DOHH2 (cell line): ENCODE data around the gene TSPAN14.

Experiments
- EZH2phosphoT487 ChIP-seq: fragments of 200-600 bp; sonication (generic); IDR thresholded peaks from 2 replicates; pipeline ENCODE4 v1.6.1; 2017; ENCODE audit warnings: borderline replicate concordance, mild to moderate bottlenecking, antibody characterized with exemption, low read length, moderate library complexity, mixed read lengths
- TF ChIP-seq, protein P1 (sequence below): fragments of 200-600 bp; sonication (generic); IDR thresholded peaks from one replicate; pipeline ENCODE4 v1.5.1; 2014; ENCODE audit warnings: antibody characterized with exemption, mild to moderate bottlenecking, low read depth, low read length; ENCODE audit not compliant: poor library complexity, severe bottlenecking

DNA sequence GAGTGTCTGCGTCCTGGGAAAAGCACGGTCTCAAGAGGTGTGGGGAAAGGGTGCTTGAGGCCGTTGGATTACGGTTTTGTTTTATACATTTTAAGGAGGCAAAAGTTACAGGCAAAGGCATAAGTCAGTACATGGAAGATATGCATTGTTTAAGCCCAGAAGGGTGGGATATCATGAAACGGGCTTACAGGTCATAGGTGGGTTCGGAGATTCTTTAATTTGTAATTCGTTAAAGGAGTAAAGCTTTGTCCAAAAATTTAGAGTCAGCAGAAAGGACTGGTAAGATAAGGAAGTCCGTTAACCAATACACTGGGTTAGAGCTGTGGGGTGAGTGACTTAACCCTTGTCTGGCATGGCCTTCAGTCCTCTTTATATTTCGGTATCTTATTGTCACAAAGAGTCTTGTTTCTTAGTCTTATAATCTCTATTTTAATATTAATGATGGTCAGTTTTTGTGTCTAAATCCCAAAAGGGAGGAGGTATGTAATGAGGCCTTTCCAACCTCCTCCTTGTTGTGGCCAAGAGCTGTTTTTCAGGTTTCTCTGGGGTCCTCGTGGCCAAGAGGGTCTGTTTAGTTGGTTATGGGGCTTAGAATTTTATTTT, 12.7 kb downstream of the TSPAN14 start:
- TF ChIP-seq, protein P1, sequence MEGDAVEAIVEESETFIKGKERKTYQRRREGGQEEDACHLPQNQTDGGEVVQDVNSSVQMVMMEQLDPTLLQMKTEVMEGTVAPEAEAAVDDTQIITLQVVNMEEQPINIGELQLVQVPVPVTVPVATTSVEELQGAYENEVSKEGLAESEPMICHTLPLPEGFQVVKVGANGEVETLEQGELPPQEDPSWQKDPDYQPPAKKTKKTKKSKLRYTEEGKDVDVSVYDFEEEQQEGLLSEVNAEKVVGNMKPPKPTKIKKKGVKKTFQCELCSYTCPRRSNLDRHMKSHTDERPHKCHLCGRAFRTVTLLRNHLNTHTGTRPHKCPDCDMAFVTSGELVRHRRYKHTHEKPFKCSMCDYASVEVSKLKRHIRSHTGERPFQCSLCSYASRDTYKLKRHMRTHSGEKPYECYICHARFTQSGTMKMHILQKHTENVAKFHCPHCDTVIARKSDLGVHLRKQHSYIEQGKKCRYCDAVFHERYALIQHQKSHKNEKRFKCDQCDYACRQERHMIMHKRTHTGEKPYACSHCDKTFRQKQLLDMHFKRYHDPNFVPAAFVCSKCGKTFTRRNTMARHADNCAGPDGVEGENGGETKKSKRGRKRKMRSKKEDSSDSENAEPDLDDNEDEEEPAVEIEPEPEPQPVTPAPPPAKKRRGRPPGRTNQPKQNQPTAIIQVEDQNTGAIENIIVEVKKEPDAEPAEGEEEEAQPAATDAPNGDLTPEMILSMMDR: no peak
- TF ChIP-seq EZH2phosphoT487: no peak
